HG03469 (cell line): Measurements from ENCODE around the gene ZBED6.

ENCODE experiments used
- ATAC-seq: cut with Tn5 transposase; IDR thresholded peaks from one replicate; pipeline ENCODE4 v1.9.1; 2021; ENCODE audit warnings: mild to moderate bottlenecking, moderate library complexity, moderate number of reproducible peaks; ENCODE audit not compliant: unreplicated experiment

Gene ZBED6

GRCh38 chr1:203835476-203835875, 40.1 kb downstream of the ZBED6 start:
- no peak for ATAC-seq

GRCh38 chr1:203839081-203839480, 43.7 kb downstream of the ZBED6 start:
- ATAC-seq = no peak

DNA sequence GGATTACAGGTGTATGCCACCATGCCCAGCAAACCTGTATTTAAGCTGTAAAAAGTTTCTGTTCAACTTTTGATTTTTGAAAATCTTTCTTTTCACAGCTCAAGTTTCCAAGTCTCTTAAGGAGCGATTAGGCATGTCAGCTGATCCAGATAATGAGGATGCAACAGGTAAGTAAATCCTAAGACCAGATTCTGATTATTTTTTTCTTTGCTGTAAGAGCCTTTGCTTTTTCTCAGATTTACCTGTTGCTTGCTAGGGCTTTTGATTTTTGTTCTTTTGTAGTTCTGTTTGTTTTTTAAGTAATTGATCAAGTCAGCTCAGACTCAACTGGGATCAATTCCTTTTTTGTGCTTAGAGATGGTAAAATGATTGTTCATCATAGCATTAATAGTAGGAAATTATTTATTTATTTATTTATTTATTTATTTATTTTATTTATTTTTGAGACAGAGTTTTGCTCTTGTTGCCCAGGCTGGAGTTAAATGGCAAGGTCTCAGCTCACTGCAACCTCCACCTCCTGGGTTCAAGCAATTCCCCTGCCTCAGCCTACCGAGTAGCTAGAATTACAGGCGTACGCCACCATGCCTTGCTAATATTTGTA, 44.9 kb downstream of the ZBED6 start:
- no peak for ATAC-seq

- no peak for ATAC-seq
These were observed 47.1 kb downstream of the ZBED6 start for GRCh38 chr1:203842559-203842876.

DNA sequence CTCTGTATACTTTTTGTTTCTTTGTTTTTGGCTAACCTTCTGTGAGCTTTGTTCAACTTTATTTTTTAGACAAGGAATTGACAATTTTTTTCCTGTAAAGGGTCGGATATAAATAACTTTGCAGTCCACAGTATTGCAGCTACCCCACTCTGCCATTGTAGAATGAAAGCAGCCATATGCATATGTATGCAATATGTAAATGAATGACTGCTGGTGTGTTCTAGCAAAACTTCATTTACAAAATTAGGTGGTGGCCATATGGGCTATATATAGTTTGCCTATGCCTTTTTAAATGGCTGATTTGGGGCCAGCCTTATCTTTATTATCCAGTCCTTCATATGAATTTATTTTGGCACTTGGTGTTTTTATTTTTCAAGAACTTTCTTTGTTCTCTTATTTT, 48.0 kb downstream of the ZBED6 start:
- ATAC-seq = no peak
